Adrenal gland (tissue), 12 donors: ENCODE measurements around the gene RAD9A. TPM values are rescaled to one million over a fixed set of nuclear protein-coding genes. Genes with fewer than 3 reads are reported as not detected.

Experiments
- DNase-seq, 7 donors: peaks; one replicate each; pipeline ENCODE4 v3.0.0-alpha.2; 2019 to 2020
- H3K27ac ChIP-seq, 5 donors: fragments of 200-600 bp; sonication (generic) in 4 of 5; 1 replicate in 3 of 5; 2 replicates in 2 of 5; pipeline versions ENCODE4 v1.5.1 to v1.8.0; 2016 to 2020; ENCODE audit warnings: mild to moderate bottlenecking in 1 of 5
- H3K27me3 ChIP-seq: fragments of 200-600 bp; 2 replicates; pipeline ENCODE4 v1.8.0; 2021
- H3K36me3 ChIP-seq, 2 donors: fragments of 200-600 bp; replicated peaks in 1 of 2; 1 replicate in 1 of 2; 2 replicates in 1 of 2; pipeline versions ENCODE4 v1.5.1 to v1.8.0; 2018 to 2022
- H3K4me1 ChIP-seq, 2 donors: fragments of 200-600 bp; replicated peaks in 1 of 2; 1 replicate in 1 of 2; 2 replicates in 1 of 2; pipeline versions ENCODE4 v1.5.1 to v1.8.0; 2018 to 2021
- H3K4me3 ChIP-seq, 4 donors: fragments of 200-600 bp; sonication (generic) in 3 of 4; one replicate each; pipeline ENCODE4 v1.5.1; 2016 to 2018
- H3K9me3 ChIP-seq, 3 donors: fragments of 200-600 bp; sonication (generic) in 1 of 3; replicated peaks in 1 of 3; 1 replicate in 2 of 3; 2 replicates in 1 of 3; pipeline versions ENCODE4 v1.5.1 to v1.8.0; 2016 to 2021
- POLR2A ChIP-seq, 2 donors: fragments of 450-650 bp; IDR thresholded peaks; one replicate each; pipeline ENCODE4 v1.6.1; 2017; ENCODE audit warnings: antibody characterized with exemption in 2 of 2, mild to moderate bottlenecking in 2 of 2, moderate library complexity in 1 of 2
- WGBS, 4 donors: extraction: QIAGEN DNeasy Blood & Tissue Kit in 2 of 4; methylation state at CpG; one replicate each; pipeline versions ENCODE4 v1.1.5 to v1.1.7; 2013 to 2017; 5-methylcytosine and 5-hydroxymethylcytosine counted together
- intact Hi-C, 2 donors: fragments of 100-400 bp; cut with DNase I; formaldehyde crosslinking; loops; one replicate each; pipeline versions ENCODE4 v1.14.1 to v1.15.0; 2022 to 2023
- polyA plus RNA-seq, 3 donors: library from polyadenylated mRNA; stranded (reverse); fragments of 200-250 nt in 2 of 3; fragments of 350-450 nt in 1 of 3; fragmentation: Illumina TruSeq in 1 of 3; extraction: RNeasy Lipid Tissue Mini Kit (QIAGEN cat#74804) in 1 of 3; gene quantifications; one replicate each; pipeline ENCODE4 v1.2.3, GENCODE V29; 2013 to 2014
- total RNA-seq, 9 donors: library from RNA; depleted of rRNA in 4 of 9; stranded (reverse); fragments of >200 nt in 4 of 9; fragments of 120-200 nt in 1 of 9; fragmentation: NEBNext Ultra II Directional in 1 of 9; extraction: Animal tissue kit (Norgen Biotek cat#: 25700) in 1 of 9; gene quantifications; one replicate each; pipeline versions ENCODE4 v1.1.0 to v1.2.4, GENCODE V29; 2013 to 2023
- TF ChIP-seq, protein P1 (sequence below), 6 experiments: fragments of 450-650 bp in 4 of 6; fragments of 200-600 bp in 2 of 6; sonication (generic) in 1 of 6; IDR thresholded peaks; 1 replicate in 5 of 6; 2 replicates in 1 of 6; pipeline versions ENCODE4 v1.5.1 to v1.8.0; 2016 to 2021; ENCODE audit warnings: antibody characterized with exemption in 6 of 6, mild to moderate bottlenecking in 2 of 6, moderate library complexity in 1 of 6
- donor health status: healthy with polysubstance abuse.
- donor health status: Bipolar disorder and iron deficiency.
- donor health status: DM: yes; HTN: yes; CAD: no.
- donor health status: DM: no; HTN: no; CAD: no.
- donor health status: DM: no; HTN: no; CAD: no.
- donor health status: DM: yes; HTN: yes; CAD: no.

The RAD9A gene
- total and polyA plus RNA-seq, 12 donors, result 5.4 to 57.7 (median 15.0) TPM

DNA sequence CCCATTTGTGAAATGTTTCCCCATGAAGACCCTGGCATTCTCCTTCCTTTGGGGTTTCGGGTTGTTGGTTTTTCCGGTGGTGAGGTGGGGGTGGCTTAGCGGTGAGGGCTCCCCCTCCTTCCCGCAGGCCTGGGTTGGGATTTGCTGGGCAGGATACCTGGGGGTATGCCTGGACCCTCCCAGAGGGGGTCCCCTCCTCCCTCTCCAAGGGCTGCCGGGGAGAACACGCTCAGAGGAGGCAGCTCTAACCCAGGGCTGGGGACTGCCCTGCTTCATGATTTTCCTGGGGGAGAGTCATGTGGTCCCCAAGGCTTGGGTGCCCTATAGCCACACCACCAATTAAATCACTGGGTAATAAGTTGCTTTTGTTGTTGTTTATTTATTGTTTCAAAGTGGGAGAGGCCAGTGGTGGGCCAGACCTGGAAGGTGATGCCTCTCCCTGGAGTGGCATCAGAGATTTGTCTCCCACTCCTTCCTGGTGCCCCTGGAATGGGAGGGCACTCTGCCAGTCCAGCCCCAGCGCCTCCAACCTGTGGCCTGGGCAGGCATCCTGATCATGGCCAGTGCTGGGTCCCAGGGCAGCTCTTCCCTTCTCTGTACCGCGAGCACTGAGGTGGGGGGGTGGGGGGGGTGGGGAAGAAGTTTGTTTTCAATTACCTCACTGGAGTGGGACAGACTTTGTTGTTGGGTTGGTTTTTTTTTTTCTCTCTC is 17.1 kb upstream of the RAD9A start:
- H3K4me3 ChIP-seq, result peak overlapping the region in 1 of 4 donors; percentile 94
- TF ChIP-seq POLR2A (IDR thresholded peaks at IDR 0.05), result no peak
- TF ChIP-seq, protein P1, sequence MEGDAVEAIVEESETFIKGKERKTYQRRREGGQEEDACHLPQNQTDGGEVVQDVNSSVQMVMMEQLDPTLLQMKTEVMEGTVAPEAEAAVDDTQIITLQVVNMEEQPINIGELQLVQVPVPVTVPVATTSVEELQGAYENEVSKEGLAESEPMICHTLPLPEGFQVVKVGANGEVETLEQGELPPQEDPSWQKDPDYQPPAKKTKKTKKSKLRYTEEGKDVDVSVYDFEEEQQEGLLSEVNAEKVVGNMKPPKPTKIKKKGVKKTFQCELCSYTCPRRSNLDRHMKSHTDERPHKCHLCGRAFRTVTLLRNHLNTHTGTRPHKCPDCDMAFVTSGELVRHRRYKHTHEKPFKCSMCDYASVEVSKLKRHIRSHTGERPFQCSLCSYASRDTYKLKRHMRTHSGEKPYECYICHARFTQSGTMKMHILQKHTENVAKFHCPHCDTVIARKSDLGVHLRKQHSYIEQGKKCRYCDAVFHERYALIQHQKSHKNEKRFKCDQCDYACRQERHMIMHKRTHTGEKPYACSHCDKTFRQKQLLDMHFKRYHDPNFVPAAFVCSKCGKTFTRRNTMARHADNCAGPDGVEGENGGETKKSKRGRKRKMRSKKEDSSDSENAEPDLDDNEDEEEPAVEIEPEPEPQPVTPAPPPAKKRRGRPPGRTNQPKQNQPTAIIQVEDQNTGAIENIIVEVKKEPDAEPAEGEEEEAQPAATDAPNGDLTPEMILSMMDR (IDR thresholded peaks at IDR 0.05), result no peak
- H3K9me3 ChIP-seq, result no peaks in the 10 kb centered on the region
- DNase-seq, result no peak
- peak overlapping the region in 2 of 5 donors; percentile 79 to 88 for H3K27ac ChIP-seq
- H3K27me3 ChIP-seq, result no peaks in the 10 kb centered on the region
- H3K36me3 ChIP-seq, result no peaks in the 10 kb centered on the region
- 27 to 32% (median 31%) methylated on average over 3 to 9 of the region's 9 CpGs for WGBS, 4 donors
- intact Hi-C loops, result no loop called here
- H3K4me1 ChIP-seq, result peaks cover 18 to 29% of the 10 kb centered on the region in 2 donors

DNA sequence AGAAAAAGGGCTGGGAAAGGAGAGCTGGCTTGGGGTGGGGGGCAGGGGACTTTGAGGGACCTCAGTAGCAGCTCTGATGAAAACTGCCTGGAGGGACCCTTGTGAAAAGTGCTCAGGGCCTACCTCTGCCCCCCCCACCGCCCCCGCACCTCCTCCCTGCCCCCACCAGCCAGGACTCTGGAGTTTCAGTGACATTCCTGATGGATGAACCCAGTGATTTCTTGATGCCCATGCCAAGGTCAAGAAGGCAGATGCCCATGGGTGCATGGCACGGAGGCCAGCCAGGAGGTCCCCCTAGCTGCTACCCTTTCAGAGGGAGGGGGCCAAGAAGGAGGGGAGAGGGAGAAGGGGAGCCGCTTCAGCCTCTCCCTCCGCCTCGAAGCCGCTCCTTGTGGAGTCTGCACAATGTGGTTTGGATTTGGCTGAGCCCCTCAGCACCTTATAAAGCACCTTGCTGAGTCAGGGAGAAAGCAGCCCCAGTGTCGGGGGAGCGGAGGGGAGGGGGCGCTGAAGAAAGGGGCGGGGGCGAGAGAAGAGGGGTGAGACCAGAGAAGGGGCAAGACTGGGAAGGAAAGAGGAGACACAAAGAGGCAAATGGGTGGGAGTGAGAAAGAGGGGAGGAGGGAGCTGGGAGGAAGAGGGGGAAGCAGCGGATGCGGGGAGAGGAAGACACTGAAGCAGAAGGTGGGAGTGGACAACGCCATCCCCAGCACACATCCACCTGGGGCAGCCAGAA is 16.3 kb upstream of the RAD9A start:
- 43 to 51% (median 49%) methylated on average over 13 to 15 of the region's 15 CpGs for WGBS, 4 donors
- Histone ChIP-seq H3K36me3 (no peaks in the 10 kb centered on the region), H3K27me3 (no peaks in the 10 kb centered on the region), H3K4me3 (no peak overlapping the region), H3K9me3 (no peaks in the 10 kb centered on the region), H3K27ac (no peak overlapping the region), H3K4me1 (peaks cover 18 to 29% of the 10 kb centered on the region in 2 donors)
- no peak for DNase-seq
- intact Hi-C loops, result no loop called here
- TF ChIP-seq, protein P1 (IDR thresholded peaks at IDR 0.05), result no peak
- no peak for TF ChIP-seq POLR2A (IDR thresholded peaks at IDR 0.05)

DNA sequence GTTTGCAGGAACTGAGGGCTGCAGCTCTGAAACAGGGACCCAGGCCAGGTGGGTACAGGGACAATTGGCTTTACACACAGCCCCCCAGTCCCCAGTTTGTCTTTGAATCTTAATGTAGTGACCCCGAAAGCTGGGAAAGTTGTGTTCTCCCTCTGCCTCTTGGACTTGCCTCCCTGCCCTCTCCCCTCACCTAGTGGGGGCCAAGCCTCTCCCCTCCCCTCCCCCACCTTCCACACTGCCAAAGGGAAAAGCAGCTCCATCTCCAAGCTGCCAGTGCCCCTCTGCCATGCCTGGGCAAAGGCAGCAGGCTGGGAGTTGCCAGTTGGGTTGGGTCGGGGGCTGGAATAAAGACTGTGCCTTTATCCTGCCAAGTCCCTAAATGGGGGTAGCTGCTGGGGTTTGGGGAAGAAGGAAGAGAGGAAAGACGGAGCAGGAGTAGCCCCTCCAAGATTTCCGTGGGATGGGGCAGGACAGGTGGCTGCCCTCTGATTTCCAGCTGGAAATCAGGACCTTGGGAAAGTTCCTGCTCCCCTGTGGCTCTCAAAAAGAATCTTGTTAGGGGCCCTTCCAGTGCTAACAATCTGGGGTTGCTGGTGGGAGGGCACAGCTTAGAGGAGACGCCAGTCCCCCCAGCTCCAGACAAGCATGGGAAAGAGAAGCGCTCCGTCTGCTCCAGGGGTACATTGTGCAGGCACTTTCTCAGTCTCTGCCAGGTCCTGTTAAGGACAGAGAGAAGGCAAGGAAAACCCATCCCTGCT is 15.5 kb upstream of the RAD9A start:
- Histone ChIP-seq H3K27ac (no peak overlapping the region), H3K4me1 (peaks cover 18 to 29% of the 10 kb centered on the region in 2 donors), H3K36me3 (no peaks in the 10 kb centered on the region), H3K4me3 (no peak overlapping the region), H3K27me3 (no peaks in the 10 kb centered on the region), H3K9me3 (no peaks in the 10 kb centered on the region)
- 73 to 91% (median 78%) methylated on average over 4 to 7 of the region's 7 CpGs for WGBS, 4 donors
- no peak for DNase-seq
- intact Hi-C loops, result no loop called here
- TF ChIP-seq, protein P1 (IDR thresholded peaks at IDR 0.05), result no peak
- no peak for TF ChIP-seq POLR2A (IDR thresholded peaks at IDR 0.05)
